ENCODE data around the gene ZNF71. TPM values are rescaled to one million over a fixed set of nuclear protein-coding genes. Genes with fewer than 3 reads are reported as not detected.

The ZNF71 gene
- total RNA-seq, 1 experiment from 2014 or later, result 8.0 TPM

DNA sequence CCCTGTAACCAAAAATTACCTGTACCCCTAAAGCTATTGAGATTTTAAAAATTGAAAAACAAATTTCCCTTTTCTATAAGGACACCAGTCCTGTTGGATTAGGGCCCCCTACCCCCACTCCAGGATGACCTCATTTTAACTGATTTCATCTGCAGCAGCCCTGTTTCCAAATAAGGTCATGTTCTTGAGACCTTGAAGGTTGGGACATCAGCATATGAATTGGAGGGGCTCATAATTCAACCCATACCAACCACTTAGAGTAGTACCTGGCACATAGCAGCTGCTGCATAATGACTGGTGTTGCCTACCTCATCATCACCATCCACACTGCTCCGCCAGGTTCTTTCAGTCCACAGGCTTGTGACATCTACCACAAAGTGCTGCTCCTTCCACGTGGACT, 17.6 kb downstream of the ZNF71 start (continued):
- TF ChIP-seq, protein P1, sequence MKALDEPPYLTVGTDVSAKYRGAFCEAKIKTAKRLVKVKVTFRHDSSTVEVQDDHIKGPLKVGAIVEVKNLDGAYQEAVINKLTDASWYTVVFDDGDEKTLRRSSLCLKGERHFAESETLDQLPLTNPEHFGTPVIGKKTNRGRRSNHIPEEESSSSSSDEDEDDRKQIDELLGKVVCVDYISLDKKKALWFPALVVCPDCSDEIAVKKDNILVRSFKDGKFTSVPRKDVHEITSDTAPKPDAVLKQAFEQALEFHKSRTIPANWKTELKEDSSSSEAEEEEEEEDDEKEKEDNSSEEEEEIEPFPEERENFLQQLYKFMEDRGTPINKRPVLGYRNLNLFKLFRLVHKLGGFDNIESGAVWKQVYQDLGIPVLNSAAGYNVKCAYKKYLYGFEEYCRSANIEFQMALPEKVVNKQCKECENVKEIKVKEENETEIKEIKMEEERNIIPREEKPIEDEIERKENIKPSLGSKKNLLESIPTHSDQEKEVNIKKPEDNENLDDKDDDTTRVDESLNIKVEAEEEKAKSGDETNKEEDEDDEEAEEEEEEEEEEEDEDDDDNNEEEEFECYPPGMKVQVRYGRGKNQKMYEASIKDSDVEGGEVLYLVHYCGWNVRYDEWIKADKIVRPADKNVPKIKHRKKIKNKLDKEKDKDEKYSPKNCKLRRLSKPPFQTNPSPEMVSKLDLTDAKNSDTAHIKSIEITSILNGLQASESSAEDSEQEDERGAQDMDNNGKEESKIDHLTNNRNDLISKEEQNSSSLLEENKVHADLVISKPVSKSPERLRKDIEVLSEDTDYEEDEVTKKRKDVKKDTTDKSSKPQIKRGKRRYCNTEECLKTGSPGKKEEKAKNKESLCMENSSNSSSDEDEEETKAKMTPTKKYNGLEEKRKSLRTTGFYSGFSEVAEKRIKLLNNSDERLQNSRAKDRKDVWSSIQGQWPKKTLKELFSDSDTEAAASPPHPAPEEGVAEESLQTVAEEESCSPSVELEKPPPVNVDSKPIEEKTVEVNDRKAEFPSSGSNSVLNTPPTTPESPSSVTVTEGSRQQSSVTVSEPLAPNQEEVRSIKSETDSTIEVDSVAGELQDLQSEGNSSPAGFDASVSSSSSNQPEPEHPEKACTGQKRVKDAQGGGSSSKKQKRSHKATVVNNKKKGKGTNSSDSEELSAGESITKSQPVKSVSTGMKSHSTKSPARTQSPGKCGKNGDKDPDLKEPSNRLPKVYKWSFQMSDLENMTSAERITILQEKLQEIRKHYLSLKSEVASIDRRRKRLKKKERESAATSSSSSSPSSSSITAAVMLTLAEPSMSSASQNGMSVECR (CRISPR knock-in tag; IDR thresholded peaks at IDR 0.05; ENCODE audit: borderline replicate concordance), result no peak

- CTCF ChIA-PET, result no interaction called here
- Mint-ChIP-seq H3K27me3 (ENCODE audit: low read depth) (peaks cover 9% of the 10 kb centered on the region), H3K4me3 (no peak overlapping the region), H3K27ac (no peak overlapping the region), H3K9me3 (peaks cover 87% of the 10 kb centered on the region), H3K36me3 (peaks cover 84% of the 10 kb centered on the region), H3K4me1 (peaks cover 3% of the 10 kb centered on the region; the same call in 1 of the 2 replicates)
- DNase-seq (ENCODE audit: low spot score) (no peak), ATAC-seq (no peak)
- TF ChIP-seq TEAD4 (CRISPR knock-in tag; IDR thresholded peaks at IDR 0.05) (no peak), USF2 (CRISPR knock-in tag; IDR thresholded peaks at IDR 0.05) (no peak), KAT7 (CRISPR knock-in tag; IDR thresholded peaks at IDR 0.05; ENCODE audit: borderline replicate concordance) (no peak), TCF7 (CRISPR knock-in tag; IDR thresholded peaks at IDR 0.05; ENCODE audit: low read depth) (no peak)
- TF ChIP-seq, protein P2, sequence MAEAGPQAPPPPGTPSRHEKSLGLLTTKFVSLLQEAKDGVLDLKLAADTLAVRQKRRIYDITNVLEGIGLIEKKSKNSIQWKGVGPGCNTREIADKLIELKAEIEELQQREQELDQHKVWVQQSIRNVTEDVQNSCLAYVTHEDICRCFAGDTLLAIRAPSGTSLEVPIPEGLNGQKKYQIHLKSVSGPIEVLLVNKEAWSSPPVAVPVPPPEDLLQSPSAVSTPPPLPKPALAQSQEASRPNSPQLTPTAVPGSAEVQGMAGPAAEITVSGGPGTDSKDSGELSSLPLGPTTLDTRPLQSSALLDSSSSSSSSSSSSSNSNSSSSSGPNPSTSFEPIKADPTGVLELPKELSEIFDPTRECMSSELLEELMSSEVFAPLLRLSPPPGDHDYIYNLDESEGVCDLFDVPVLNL (CRISPR knock-in tag; IDR thresholded peaks at IDR 0.05; ENCODE audit: borderline replicate concordance, low read depth), result no peak
- POLR2A ChIA-PET, result no interaction called here
Observed at GRCh38 chr19:56613639-56614038, 18.5 kb downstream of the ZNF71 start.

DNA sequence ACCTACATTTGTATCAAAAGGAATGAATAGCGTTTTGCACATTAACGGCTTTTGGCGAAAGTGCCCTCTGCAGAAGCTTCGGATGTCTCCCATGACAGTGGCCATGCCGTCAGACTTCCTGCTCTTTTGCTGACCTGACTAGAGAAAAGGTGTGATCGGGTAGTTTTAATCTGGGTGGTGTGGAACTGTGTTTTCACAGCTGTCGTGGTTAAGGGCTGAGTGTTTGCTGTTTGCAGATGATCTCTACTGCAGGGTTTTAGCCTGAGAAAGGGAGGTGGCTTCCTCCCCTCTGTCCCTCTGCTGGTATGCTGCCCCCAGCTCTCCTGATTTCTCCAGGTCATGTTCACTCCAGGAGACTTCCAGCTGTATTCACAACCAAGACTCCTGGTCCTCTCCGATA, 22.4 kb downstream of the ZNF71 start:
- ChIA-PET POLR2A (no interaction called here), CTCF (no interaction called here)
- Mint-ChIP-seq H3K27ac (no peak overlapping the region), H3K27me3 (ENCODE audit: low read depth) (peaks cover 9% of the 10 kb centered on the region; the same call in 1 of the 2 replicates), H3K36me3 (peaks cover 92% of the 10 kb centered on the region), H3K4me1 (peaks cover 3% of the 10 kb centered on the region; the same call in 1 of the 2 replicates), H3K9me3 (peaks cover 76% of the 10 kb centered on the region), H3K4me3 (no peak overlapping the region)
- no peak for ATAC-seq
- DNase-seq (ENCODE audit: low spot score), result no peak
- TF ChIP-seq, protein P2 (CRISPR knock-in tag; IDR thresholded peaks at IDR 0.05; ENCODE audit: borderline replicate concordance, low read depth), result no peak
- TF ChIP-seq, protein P3, sequence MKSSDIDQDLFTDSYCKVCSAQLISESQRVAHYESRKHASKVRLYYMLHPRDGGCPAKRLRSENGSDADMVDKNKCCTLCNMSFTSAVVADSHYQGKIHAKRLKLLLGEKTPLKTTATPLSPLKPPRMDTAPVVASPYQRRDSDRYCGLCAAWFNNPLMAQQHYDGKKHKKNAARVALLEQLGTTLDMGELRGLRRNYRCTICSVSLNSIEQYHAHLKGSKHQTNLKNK (CRISPR knock-in tag; IDR thresholded peaks at IDR 0.05), result no peak
- TF ChIP-seq MLX (CRISPR knock-in tag; IDR thresholded peaks at IDR 0.05) (no peak), TCF7 (CRISPR knock-in tag; IDR thresholded peaks at IDR 0.05; ENCODE audit: low read depth) (no peak), E2F1 (CRISPR knock-in tag; IDR thresholded peaks at IDR 0.05) (no peak), ZNF396 (CRISPR knock-in tag; IDR thresholded peaks at IDR 0.05; ENCODE audit: borderline replicate concordance) (no peak), EMX1 (CRISPR knock-in tag; IDR thresholded peaks at IDR 0.05) (no peak), TEAD4 (CRISPR knock-in tag; IDR thresholded peaks at IDR 0.05) (no peak), GABPB1 (CRISPR knock-in tag; IDR thresholded peaks at IDR 0.05) (no peak)
- TF ChIP-seq, protein P4, sequence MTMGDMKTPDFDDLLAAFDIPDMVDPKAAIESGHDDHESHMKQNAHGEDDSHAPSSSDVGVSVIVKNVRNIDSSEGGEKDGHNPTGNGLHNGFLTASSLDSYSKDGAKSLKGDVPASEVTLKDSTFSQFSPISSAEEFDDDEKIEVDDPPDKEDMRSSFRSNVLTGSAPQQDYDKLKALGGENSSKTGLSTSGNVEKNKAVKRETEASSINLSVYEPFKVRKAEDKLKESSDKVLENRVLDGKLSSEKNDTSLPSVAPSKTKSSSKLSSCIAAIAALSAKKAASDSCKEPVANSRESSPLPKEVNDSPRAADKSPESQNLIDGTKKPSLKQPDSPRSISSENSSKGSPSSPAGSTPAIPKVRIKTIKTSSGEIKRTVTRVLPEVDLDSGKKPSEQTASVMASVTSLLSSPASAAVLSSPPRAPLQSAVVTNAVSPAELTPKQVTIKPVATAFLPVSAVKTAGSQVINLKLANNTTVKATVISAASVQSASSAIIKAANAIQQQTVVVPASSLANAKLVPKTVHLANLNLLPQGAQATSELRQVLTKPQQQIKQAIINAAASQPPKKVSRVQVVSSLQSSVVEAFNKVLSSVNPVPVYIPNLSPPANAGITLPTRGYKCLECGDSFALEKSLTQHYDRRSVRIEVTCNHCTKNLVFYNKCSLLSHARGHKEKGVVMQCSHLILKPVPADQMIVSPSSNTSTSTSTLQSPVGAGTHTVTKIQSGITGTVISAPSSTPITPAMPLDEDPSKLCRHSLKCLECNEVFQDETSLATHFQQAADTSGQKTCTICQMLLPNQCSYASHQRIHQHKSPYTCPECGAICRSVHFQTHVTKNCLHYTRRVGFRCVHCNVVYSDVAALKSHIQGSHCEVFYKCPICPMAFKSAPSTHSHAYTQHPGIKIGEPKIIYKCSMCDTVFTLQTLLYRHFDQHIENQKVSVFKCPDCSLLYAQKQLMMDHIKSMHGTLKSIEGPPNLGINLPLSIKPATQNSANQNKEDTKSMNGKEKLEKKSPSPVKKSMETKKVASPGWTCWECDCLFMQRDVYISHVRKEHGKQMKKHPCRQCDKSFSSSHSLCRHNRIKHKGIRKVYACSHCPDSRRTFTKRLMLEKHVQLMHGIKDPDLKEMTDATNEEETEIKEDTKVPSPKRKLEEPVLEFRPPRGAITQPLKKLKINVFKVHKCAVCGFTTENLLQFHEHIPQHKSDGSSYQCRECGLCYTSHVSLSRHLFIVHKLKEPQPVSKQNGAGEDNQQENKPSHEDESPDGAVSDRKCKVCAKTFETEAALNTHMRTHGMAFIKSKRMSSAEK (CRISPR knock-in tag; IDR thresholded peaks at IDR 0.05; ENCODE audit: borderline replicate concordance), result no peak

Data from WTC11 (cell line).